ENCODE data around the gene SPDYE1.
"Not testable (repeated sequence)": the region's sequence is repeated elsewhere in the genome, so short reads cannot be mapped to it uniquely, and the experiment has no call there.

GRCh38 chr7:43990829-43991228 is 6.9 kb upstream of the SPDYE1 start:
- not testable (repeated sequence) for TF ChIP-seq CTCF (IDR thresholded peaks at IDR 0.05; ENCODE audit: low read depth, low read length, missing input control); JUND (IDR thresholded peaks at IDR 0.05)
